ENCODE data around the gene PPP2R2C.

PPP2R2C gene

DNA sequence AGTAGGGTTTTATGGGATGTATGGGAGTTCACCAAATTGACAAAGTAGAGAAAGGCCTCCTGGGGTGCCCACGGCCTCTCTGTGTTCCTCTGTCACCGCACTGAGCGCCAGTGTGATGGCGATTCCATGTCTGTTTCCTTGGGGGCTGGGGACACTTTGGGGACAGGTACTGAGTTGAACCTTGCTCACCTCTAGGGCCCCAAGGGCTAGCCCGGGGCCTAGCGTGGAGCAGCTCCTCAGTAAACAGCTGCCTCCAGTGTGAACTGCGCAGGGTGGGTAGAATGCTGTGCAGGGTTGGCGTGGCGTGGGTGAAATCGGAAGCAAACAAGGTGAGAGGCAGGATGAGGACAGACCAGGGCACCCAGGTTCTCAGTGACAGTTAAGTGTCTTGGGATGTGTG lies 97.8 kb downstream of the PPP2R2C start:
- no peak for TF ChIP-seq CTCF (IDR thresholded peaks at IDR 0.05; ENCODE audit: low read depth, low read length, missing control alignments)

GRCh38 chr4:6373541-6374410 lies 98.6 kb downstream of the PPP2R2C start:
- no peak overlapping the region for H3K4me3 ChIP-seq (replicated peaks; ENCODE audit: low read depth, low read length)
- TF ChIP-seq CTCF (IDR thresholded peaks at IDR 0.05; ENCODE audit: low read depth, low read length, missing control alignments): no peak
- DNase-seq (ENCODE audit: extremely low read depth, low read depth): no peak

More for the DNA sequence above, 97.8 kb downstream of the PPP2R2C start:
- no peak overlapping the region for H3K4me3 ChIP-seq (replicated peaks; ENCODE audit: low read depth, low read length)
- DNase-seq (ENCODE audit: extremely low read depth, low read depth): no peak

GRCh38 chr4:6372649-6373525 lies 99.5 kb downstream of the PPP2R2C start:
- TF ChIP-seq CTCF (IDR thresholded peaks at IDR 0.05; ENCODE audit: low read depth, low read length, missing control alignments): no peak
- no peak for DNase-seq (ENCODE audit: extremely low read depth, low read depth)
- no peak overlapping the region for H3K4me3 ChIP-seq (replicated peaks; ENCODE audit: low read depth, low read length)

- DNase-seq (ENCODE audit: extremely low read depth, low read depth): no peak
- H3K4me3 ChIP-seq (replicated peaks; ENCODE audit: low read depth, low read length): no peak overlapping the region
- no peak for TF ChIP-seq CTCF (IDR thresholded peaks at IDR 0.05; ENCODE audit: low read depth, low read length, missing control alignments)
Observed at GRCh38 chr4:6371812-6372211, 100.6 kb downstream of the PPP2R2C start.

GRCh38 chr4:6371271-6371670 lies 101.1 kb downstream of the PPP2R2C start:
- no peak for DNase-seq (ENCODE audit: extremely low read depth, low read depth)

More at GRCh38 chr4:6371271-6371670, 101.1 kb downstream of the PPP2R2C start:
- no peak overlapping the region for H3K4me3 ChIP-seq (replicated peaks; ENCODE audit: low read depth, low read length)
- no peak for TF ChIP-seq CTCF (IDR thresholded peaks at IDR 0.05; ENCODE audit: low read depth, low read length, missing control alignments)
